H1 (cell line): ENCODE data around the gene RFXAP. TPM values are rescaled to one million over a fixed set of nuclear protein-coding genes. Genes with fewer than 3 reads are reported as not detected.
"Not testable (repeated sequence)": the region's sequence is repeated elsewhere in the genome, so short reads cannot be mapped to it uniquely, and the experiment has no call there.

Source experiments
- CTCF ChIA-PET: fragments of 300-600 bp; sonication (Branson Sonifier 250); formaldehyde crosslinking; loops from one replicate; lab custom pipeline; 2021; ENCODE audit not compliant: partially characterized antibody; lab: Charles Lee
- POLR2A ChIA-PET: fragments of 300-600 bp; sonication (Branson Sonifier 250); formaldehyde crosslinking; loops from one replicate; lab custom pipeline; 2021; ENCODE audit warnings: inconsistent platforms; ENCODE audit not compliant: partially characterized antibody; lab: Charles Lee
- DNase-seq, 2 experiments: peaks; one replicate each; pipeline versions ENCODE4 v3.0.0 to v3.0.0-alpha.2; 2010 to 2022; ENCODE audit warnings: low spot score in 2 of 2, low read depth in 1 of 2, mixed read lengths in 1 of 2
- FAIRE-seq: peaks from 2 replicates; lab custom pipeline; 2011; peaks lifted over from hg19 to GRCh38; lab: Jason Lieb, UNC
- H2AFZ ChIP-seq: 2 replicates; pipeline ENCODE4 v1.8.1; 2012; ENCODE audit warnings: low read length, inconsistent platforms
- H2AK5ac ChIP-seq: 2 replicates; pipeline ENCODE4 v1.6.1; 2013; ENCODE audit warnings: low read depth, low read length
- H2BK120ac ChIP-seq: replicated peaks from 2 replicates; pipeline ENCODE3; 2013; ENCODE audit warnings: low read depth, low read length, inconsistent platforms
- H2BK12ac ChIP-seq: 2 replicates; pipeline ENCODE4 v1.6.1; 2013; ENCODE audit warnings: low read depth, low read length
- H2BK15ac ChIP-seq: 2 replicates; pipeline ENCODE4 v1.6.1; 2013; ENCODE audit warnings: low read length
- H2BK20ac ChIP-seq: 2 replicates; pipeline ENCODE4 v1.6.1; 2013; ENCODE audit warnings: low read length
- H2BK5ac ChIP-seq: 2 replicates; pipeline ENCODE4 v1.6.1; 2013; ENCODE audit warnings: low read depth, low read length
- H3K14ac ChIP-seq: 2 replicates; pipeline ENCODE4 v1.6.1; 2013; ENCODE audit warnings: inconsistent platforms; ENCODE audit not compliant: insufficient read length
- H3K18ac ChIP-seq: 2 replicates; pipeline ENCODE4 v1.6.1; 2013; ENCODE audit warnings: low read length; ENCODE audit errors: extremely low read depth
- H3K23ac ChIP-seq: 2 replicates; pipeline ENCODE4 v1.6.1; 2013; ENCODE audit warnings: inconsistent platforms; ENCODE audit not compliant: insufficient read length
- H3K23me2 ChIP-seq: 2 replicates; pipeline ENCODE4 v1.6.1; 2013; ENCODE audit warnings: low read depth, low read length
- H3K27ac ChIP-seq: 2 replicates; pipeline ENCODE4 v1.6.1; 2011; ENCODE audit warnings: low read depth, low read length, inconsistent platforms
- H3K27me3 ChIP-seq, 4 experiments: replicated peaks in 1 of 4; 1 replicate in 1 of 4; 2 replicates in 3 of 4; pipeline versions ENCODE4 v1.6.1 to v1.8.1; 2011 to 2013; ENCODE audit warnings: low read length in 3 of 4, mild to moderate bottlenecking in 3 of 4, inconsistent platforms in 2 of 4, mixed read lengths in 2 of 4, moderate library complexity in 1 of 4; ENCODE audit not compliant: control insufficient read depth in 3 of 4, insufficient read depth in 3 of 4; ENCODE audit errors: extremely low read depth in 1 of 4
- H3K36me3 ChIP-seq, 4 experiments: 2 replicates each; pipeline versions ENCODE4 v1.6.1 to v1.8.1; 2011 to 2013; ENCODE audit warnings: mild to moderate bottlenecking in 4 of 4, low read length in 3 of 4, moderate library complexity in 2 of 4, control low read depth in 1 of 4, inconsistent platforms in 1 of 4; ENCODE audit not compliant: insufficient read depth in 4 of 4, control insufficient read depth in 2 of 4
- H3K4ac ChIP-seq: replicated peaks from 2 replicates; pipeline ENCODE3; 2013; ENCODE audit warnings: low read length, low read depth, mixed read lengths, inconsistent platforms; ENCODE audit not compliant: insufficient read length
- H3K4me1 ChIP-seq, 4 experiments: replicated peaks in 1 of 4; 1 replicate in 1 of 4; 2 replicates in 3 of 4; pipeline versions ENCODE4 v1.6.1 to v1.8.1; 2011 to 2013; ENCODE audit warnings: low read length in 3 of 4, inconsistent platforms in 2 of 4, mixed read lengths in 1 of 4; ENCODE audit not compliant: insufficient read depth in 4 of 4, control insufficient read depth in 3 of 4
- H3K4me2 ChIP-seq, 2 experiments: 2 replicates each; pipeline versions ENCODE4 v1.6.1 to v1.8.1; 2011 to 2013; ENCODE audit warnings: low read depth in 2 of 2, low read length in 2 of 2, control low read depth in 1 of 2, inconsistent platforms in 1 of 2, mild to moderate bottlenecking in 1 of 2; ENCODE audit not compliant: insufficient read depth in 1 of 2
- H3K4me3 ChIP-seq, 4 experiments: fragments of 200-600, 300-600 bp in 1 of 4; sonication (generic), shearing (Covaris generic), sonication (Bioruptor Twin) in 1 of 4; 2 replicates each; pipeline versions ENCODE4 v1.5.1 to v1.8.1; 2011 to 2016; ENCODE audit warnings: low read length in 4 of 4, low read depth in 3 of 4, control low read depth in 2 of 4, inconsistent platforms in 2 of 4, mild to moderate bottlenecking in 2 of 4, mixed read lengths in 1 of 4, moderate library complexity in 1 of 4; ENCODE audit not compliant: insufficient read depth in 2 of 4; ENCODE audit errors: extremely low read depth in 1 of 4
- H3K56ac ChIP-seq: replicated peaks from 2 replicates; pipeline ENCODE3; 2013; ENCODE audit warnings: low read depth, mild to moderate bottlenecking, mixed read lengths, low read length, inconsistent platforms; ENCODE audit not compliant: insufficient read length
- H3K79me1 ChIP-seq: 2 replicates; pipeline ENCODE4 v1.6.1; 2013; ENCODE audit warnings: low read depth, low read length, control low read depth
- H3K79me2 ChIP-seq, 2 experiments: 2 replicates each; pipeline versions ENCODE4 v1.6.1 to v1.8.1; 2012 to 2013; ENCODE audit warnings: low read length in 2 of 2, mild to moderate bottlenecking in 2 of 2, inconsistent platforms in 1 of 2; ENCODE audit not compliant: insufficient read depth in 2 of 2, control insufficient read depth in 1 of 2
- H3K9ac ChIP-seq, 4 experiments: replicated peaks in 1 of 4; 1 replicate in 1 of 4; 2 replicates in 3 of 4; pipeline versions ENCODE4 v1.6.1 to v1.8.1; 2011 to 2013; ENCODE audit warnings: low read depth in 3 of 4, low read length in 3 of 4, control low read depth in 2 of 4, mild to moderate bottlenecking in 2 of 4, moderate library complexity in 2 of 4, inconsistent platforms in 1 of 4; ENCODE audit errors: extremely low read depth in 1 of 4
- H3K9me3 ChIP-seq, 2 experiments: 2 replicates each; pipeline versions ENCODE4 v1.6.1 to v1.8.1; 2012 to 2013; ENCODE audit warnings: mild to moderate bottlenecking in 2 of 2, moderate library complexity in 2 of 2, control low read depth in 1 of 2, inconsistent platforms in 1 of 2, low read depth in 1 of 2, low read length in 1 of 2, mixed read lengths in 1 of 2; ENCODE audit not compliant: insufficient read depth in 2 of 2
- H4K20me1 ChIP-seq, 2 experiments: replicated peaks in 1 of 2; 2 replicates each; pipeline versions ENCODE3 to v1.8.1; 2011 to 2013; ENCODE audit warnings: inconsistent platforms in 2 of 2, low read length in 2 of 2, mild to moderate bottlenecking in 1 of 2; ENCODE audit not compliant: insufficient read depth in 2 of 2, control insufficient read depth in 1 of 2
- H4K5ac ChIP-seq: 2 replicates; pipeline ENCODE4 v1.6.1; 2013; ENCODE audit warnings: low read length, low read depth, mixed read lengths, inconsistent platforms; ENCODE audit not compliant: insufficient read length
- H4K8ac ChIP-seq: 2 replicates; pipeline ENCODE4 v1.8.0; 2013; ENCODE audit warnings: mild to moderate bottlenecking, moderate library complexity, low read length, inconsistent platforms; ENCODE audit not compliant: insufficient read depth; ENCODE audit errors: extremely low read depth
- H4K91ac ChIP-seq: replicated peaks from 2 replicates; pipeline ENCODE3; 2013; ENCODE audit warnings: low read length, mixed read lengths, inconsistent platforms; ENCODE audit not compliant: insufficient read length
- WGBS, 2 experiments: shearing (Covaris generic) in 1 of 2; methylation state at CpG; one replicate each; pipeline versions ENCODE4 v1.1.6 to v1.1.7; 2013 to 2015; ENCODE audit warnings: low lambda C conversion rate in 2 of 2, mixed read lengths in 2 of 2, inconsistent platforms in 1 of 2, low coverage in 1 of 2, missing lambda C conversion rate in 1 of 2; ENCODE audit not compliant: insufficient replicate concordance in 2 of 2, insufficient coverage in 1 of 2, insufficient read length in 1 of 2; ENCODE audit errors: extremely low coverage in 1 of 2, missing lambda C conversion rate in 1 of 2; 5-methylcytosine and 5-hydroxymethylcytosine counted together
- polyA plus RNA-seq, 7 experiments: library from polyadenylated mRNA; depleted of rRNA in 3 of 7; stranded (reverse) in 5 of 7; unstranded in 2 of 7; fragments of >200 nt in 5 of 7; fragments of 200-250 nt in 2 of 7; gene quantifications; 1 replicate in 5 of 7; 2 replicates in 1 of 7; 4 replicates in 1 of 7; pipeline versions ENCODE4 v1.2.1 to v1.2.3, GENCODE V29; 2011 to 2013; ENCODE audit warnings: missing spikeins in 2 of 7, mixed read lengths in 2 of 7
- total RNA-seq: library from RNA; stranded (reverse); fragmentation: NEBNext Ultra II Directional; extraction: Animal tissue kit (Norgen Biotek cat#: 25700); gene quantifications from 2 replicates; pipeline ENCODE4 v1.2.1, GENCODE V29; 2021

Gene RFXAP
- total and polyA plus RNA-seq, 2 of the 8 experiments (the other 6 are each of a cell fraction or from before 2014, with no cell fraction given), result 5.2 to 11.5 TPM

- not testable (repeated sequence) for H3K23me2 ChIP-seq, H4K8ac ChIP-seq, H3K79me2 ChIP-seq, H3K9me3 ChIP-seq, H3K4me2 ChIP-seq, H4K20me1 ChIP-seq, H3K27ac ChIP-seq, FAIRE-seq, H2BK120ac ChIP-seq, H3K4me3 ChIP-seq, H2AK5ac ChIP-seq, H4K5ac ChIP-seq, H3K36me3 ChIP-seq, H3K79me1 ChIP-seq, H2BK5ac ChIP-seq, H3K4ac ChIP-seq, H3K56ac ChIP-seq, H2BK12ac ChIP-seq, DNase-seq, H2AFZ ChIP-seq, H2BK20ac ChIP-seq, H3K14ac ChIP-seq, H3K4me1 ChIP-seq, H3K18ac ChIP-seq, H4K91ac ChIP-seq, H3K9ac ChIP-seq, H2BK15ac ChIP-seq, H3K27me3 ChIP-seq, H3K23ac ChIP-seq
- ChIA-PET CTCF (interaction anchor here (1.1 to 1.3 kb wide), 3 partner anchors 27 to 353 kb away, joined by 3 to 4 read pairs (median 3); no protein-coding TSS in a partner anchor), POLR2A (interaction anchor here (0.6 kb wide), 1 partner anchor 24 kb away, joined by 3 read pairs; no protein-coding TSS in a partner anchor)
- 95% methylated on average over 4 of the region's 4 CpGs; no CpG with 5 or more reads in 1 of the 2 experiments for WGBS, 2 experiments
Observed at GRCh38 chr13:36786175-36786574, 32.8 kb upstream of the RFXAP start.
